Panc1 (cell line): ENCODE measurements around the gene SLC66A2. TPM values are rescaled to one million over a fixed set of nuclear protein-coding genes. Genes with fewer than 3 reads are reported as not detected.

ENCODE experiments used
- ATAC-seq: fragments of 200-7000 bp; cut with Tn5 transposase; 2 replicates; pipeline ENCODE4 v1.9.1; 2020; ENCODE audit warnings: mild to moderate bottlenecking, moderate library complexity
- BruUV-seq: library from RNA; stranded (reverse); fragments of 400-500 nt; replicated peaks from 2 replicates; lab custom pipeline; 2021; lab: Mats Ljungman, UMichigan
- CTCF ChIA-PET: fragments of 300-600 bp; sonication (Branson Sonifier 250); formaldehyde crosslinking; loops from one replicate; lab custom pipeline; 2022; ENCODE audit warnings: antibody characterized with exemption; lab: Charles Lee
- POLR2A ChIA-PET: fragments of 300-600 bp; sonication (Branson Sonifier 250); formaldehyde crosslinking; loops from one replicate; lab custom pipeline; 2022; ENCODE audit warnings: antibody characterized with exemption; lab: Charles Lee
- DNase-seq: peaks from one replicate; pipeline ENCODE4 v3.0.0-alpha.2; 2010; ENCODE audit warnings: low read depth, low spot score
- H3K27ac ChIP-seq: 2 replicates; pipeline ENCODE4 v1.5.1; 2011; ENCODE audit warnings: mild to moderate bottlenecking, low read length, inconsistent platforms
- H3K27me3 ChIP-seq: fragments of 200-500 bp; sonication (Bioruptor generic); 2 replicates; pipeline ENCODE4 v1.6.0; 2014; ENCODE audit warnings: low read length, inconsistent platforms; ENCODE audit not compliant: control insufficient read depth, insufficient read depth
- H3K36me3 ChIP-seq: fragments of 200-500 bp; sonication (Bioruptor generic); 2 replicates; pipeline ENCODE4 v1.5.1; 2014; ENCODE audit warnings: inconsistent platforms, mild to moderate bottlenecking, low read length, moderate library complexity; ENCODE audit not compliant: control insufficient read depth, insufficient read depth
- H3K4me1 ChIP-seq: 2 replicates; pipeline ENCODE4 v1.5.1; 2011; ENCODE audit warnings: inconsistent platforms, mild to moderate bottlenecking, low read length, moderate library complexity; ENCODE audit not compliant: control insufficient read depth, insufficient read depth
- H3K4me3 ChIP-seq, 2 experiments: 2 replicates each; pipeline ENCODE4 v1.5.1; 2011 to 2012; ENCODE audit warnings: low read depth in 2 of 2, low read length in 2 of 2, mild to moderate bottlenecking in 2 of 2, inconsistent platforms in 1 of 2, moderate library complexity in 1 of 2
- H3K9me3 ChIP-seq: fragments of 200-500 bp; sonication (Bioruptor generic); 2 replicates; pipeline ENCODE4 v1.5.1; 2014; ENCODE audit warnings: low read depth, mild to moderate bottlenecking, inconsistent platforms, low read length, moderate library complexity; ENCODE audit not compliant: control insufficient read depth, insufficient read depth
- POLR2AphosphoS5 ChIP-seq: IDR thresholded peaks from 2 replicates; pipeline ENCODE4 v1.6.1; 2012; ENCODE audit warnings: mild to moderate bottlenecking, low read depth, low read length, moderate library complexity
- REST ChIP-seq, 2 experiments: IDR thresholded peaks; 2 replicates each; pipeline ENCODE4 v1.6.1; 2011 to 2012; ENCODE audit warnings: low read depth in 2 of 2, control low read depth in 1 of 2, low read length in 1 of 2, mild to moderate bottlenecking in 1 of 2, moderate library complexity in 1 of 2; ENCODE audit not compliant: insufficient read depth in 1 of 2
- SIN3A ChIP-seq: IDR thresholded peaks from 2 replicates; pipeline ENCODE4 v1.6.1; 2012; ENCODE audit warnings: low read depth, mild to moderate bottlenecking, low read length, moderate library complexity, borderline replicate concordance; ENCODE audit not compliant: insufficient read depth
- TCF7L2 ChIP-seq: IDR thresholded peaks from 2 replicates; pipeline ENCODE4 v1.6.1; 2011; ENCODE audit warnings: mild to moderate bottlenecking, low read depth, low read length, inconsistent platforms
- in situ Hi-C: cut with HindIII; loops from 2 replicates; pipeline ENCODE4 v1.10.0; 2016; ENCODE audit warnings: low sequenced_read_pairs, low pct_unique_long_range_greater_than_20kb
- intact Hi-C: fragments of 100-400 bp; cut with micrococcal nuclease; formaldehyde crosslinking; loops from one replicate; pipeline ENCODE4 v1.10.0; 2022; ENCODE audit not compliant: unreplicated experiment
- total RNA-seq: library from RNA; stranded (reverse); gene quantifications from one replicate; pipeline ENCODE4 v1.2.1, GENCODE V29; 2021; ENCODE audit not compliant: unreplicated experiment
- TF ChIP-seq, protein P1 (sequence below): fragments of 450-650 bp; IDR thresholded peaks from 2 replicates; pipeline ENCODE4 v1.5.1; 2017; ENCODE audit warnings: mild to moderate bottlenecking

The SLC66A2 gene
- total RNA-seq, 1 experiment from 2014 or later = 92.5 TPM

DNA sequence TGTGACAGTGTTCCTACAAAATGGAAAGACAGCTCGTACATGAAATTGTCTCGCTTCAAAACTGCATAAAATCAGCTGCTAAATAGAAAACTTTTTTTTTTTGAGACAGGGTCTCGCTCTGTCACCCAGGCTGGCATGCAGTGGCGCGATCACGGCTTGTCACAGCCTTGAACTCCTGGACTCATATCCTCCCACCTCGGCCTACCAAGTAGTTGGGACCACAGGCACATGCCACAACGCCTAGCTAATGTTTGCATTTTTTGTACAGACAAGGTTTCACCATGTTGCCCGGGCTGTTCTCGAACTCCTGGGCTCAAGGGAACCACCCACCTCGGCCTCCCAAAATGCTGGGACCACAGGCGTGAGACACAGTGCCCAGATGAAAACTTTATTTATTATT lies 33.7 kb upstream of the SLC66A2 start:
- H3K9me3 ChIP-seq = no peaks in the 10 kb centered on the region
- H3K27me3 ChIP-seq = no peaks in the 10 kb centered on the region
- CTCF ChIA-PET = interaction anchor here (0.7 kb wide), 2 partner anchors 18 to 50 kb away, joined by 3 to 4 read pairs; no protein-coding TSS in a partner anchor
- H3K27ac ChIP-seq = no peak overlapping the region
- TF ChIP-seq TCF7L2 (no peak), REST (IDR thresholded peaks at IDR 0.05; ENCODE audit: insufficient read depth in 1 of 2, low read depth in 2 of 2, low read length in 1 of 2) (no peak), SIN3A (no peak), POLR2AphosphoS5 (no peak)
- TF ChIP-seq, protein P1, sequence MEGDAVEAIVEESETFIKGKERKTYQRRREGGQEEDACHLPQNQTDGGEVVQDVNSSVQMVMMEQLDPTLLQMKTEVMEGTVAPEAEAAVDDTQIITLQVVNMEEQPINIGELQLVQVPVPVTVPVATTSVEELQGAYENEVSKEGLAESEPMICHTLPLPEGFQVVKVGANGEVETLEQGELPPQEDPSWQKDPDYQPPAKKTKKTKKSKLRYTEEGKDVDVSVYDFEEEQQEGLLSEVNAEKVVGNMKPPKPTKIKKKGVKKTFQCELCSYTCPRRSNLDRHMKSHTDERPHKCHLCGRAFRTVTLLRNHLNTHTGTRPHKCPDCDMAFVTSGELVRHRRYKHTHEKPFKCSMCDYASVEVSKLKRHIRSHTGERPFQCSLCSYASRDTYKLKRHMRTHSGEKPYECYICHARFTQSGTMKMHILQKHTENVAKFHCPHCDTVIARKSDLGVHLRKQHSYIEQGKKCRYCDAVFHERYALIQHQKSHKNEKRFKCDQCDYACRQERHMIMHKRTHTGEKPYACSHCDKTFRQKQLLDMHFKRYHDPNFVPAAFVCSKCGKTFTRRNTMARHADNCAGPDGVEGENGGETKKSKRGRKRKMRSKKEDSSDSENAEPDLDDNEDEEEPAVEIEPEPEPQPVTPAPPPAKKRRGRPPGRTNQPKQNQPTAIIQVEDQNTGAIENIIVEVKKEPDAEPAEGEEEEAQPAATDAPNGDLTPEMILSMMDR = no peak
- ATAC-seq (no peak), DNase-seq (no peak)
- intact Hi-C loops = loop anchor here (5.0 kb wide), 1 partner anchor 42 kb away; no protein-coding TSS in a partner anchor
- peaks cover 26% of the 10 kb centered on the region for H3K4me1 ChIP-seq
- BruUV-seq = no TSS peak
- in situ Hi-C loops = no loop called here
- POLR2A ChIA-PET = interaction anchor here (0.6 kb wide), 1 partner anchor 114 kb away, joined by 10 read pairs; no protein-coding TSS in a partner anchor
- H3K36me3 ChIP-seq = peaks cover 10% of the 10 kb centered on the region
- no peak overlapping the region for H3K4me3 ChIP-seq

GRCh38 chr18:79983793-79984192 lies 32.3 kb upstream of the SLC66A2 start:
- ChIA-PET POLR2A (no interaction called here), CTCF (no interaction called here)
- no peak overlapping the region for H3K4me3 ChIP-seq
- H3K27me3 ChIP-seq = no peaks in the 10 kb centered on the region
- in situ Hi-C loops = no loop called here
- peaks cover 27% of the 10 kb centered on the region for H3K4me1 ChIP-seq
- no peak for TF ChIP-seq POLR2AphosphoS5
- TF ChIP-seq, protein P1 = no peak
- no peak for TF ChIP-seq SIN3A
- no peak for TF ChIP-seq REST (IDR thresholded peaks at IDR 0.05; ENCODE audit: insufficient read depth in 1 of 2, low read depth in 2 of 2, low read length in 1 of 2)
- TF ChIP-seq TCF7L2 = no peak
- BruUV-seq = no TSS peak
- intact Hi-C loops = no loop called here
- DNase-seq (no peak), ATAC-seq (no peak)
- peaks cover 10% of the 10 kb centered on the region for H3K36me3 ChIP-seq
- no peaks in the 10 kb centered on the region for H3K9me3 ChIP-seq
- no peak overlapping the region for H3K27ac ChIP-seq
